Measurements from ENCODE around the gene SMIM41.

SMIM41 gene

GRCh38 chr12:52041695-52042123 lies 37.8 kb upstream of the SMIM41 start:
- Histone ChIP-seq H3K4me3 (ENCODE audit: low read length) (no peak overlapping the region), H3K79me2 (ENCODE audit: low read length) (no peaks in the 10 kb centered on the region), H3K4me2 (ENCODE audit: low read depth, low read length) (no peak overlapping the region), H3K4me1 (ENCODE audit: low read length) (no peaks in the 10 kb centered on the region), H3K27me3 (replicated peaks; ENCODE audit: insufficient read depth, low read length) (no peaks in the 10 kb centered on the region), H4K20me1 (ENCODE audit: insufficient read depth, low read length) (no peaks in the 10 kb centered on the region), H3K27ac (ENCODE audit: low read length) (no peak overlapping the region), H2AFZ (ENCODE audit: low read length) (no peak overlapping the region), H3K9ac (ENCODE audit: low read length) (no peak overlapping the region), H3K36me3 (replicated peaks; ENCODE audit: insufficient read depth, low read length) (no peaks in the 10 kb centered on the region), H3F3A (ENCODE audit: insufficient read depth, low read length) (peaks cover 7% of the 10 kb centered on the region; the same call in 1 of the 2 replicates), H3K9me3 (replicated peaks; ENCODE audit: insufficient read depth, low read length) (no peaks in the 10 kb centered on the region), H3K9me2 (replicated peaks; ENCODE audit: insufficient read depth, low read length) (no peaks in the 10 kb centered on the region)
- TF ChIP-seq EZH2phosphoT487 (IDR thresholded peaks at IDR 0.05; ENCODE audit: low read length) (no peak), CTCF (IDR thresholded peaks at IDR 0.05; ENCODE audit: low read length) (no peak), EZH2 (optimal IDR thresholded peaks at IDR 0.05; ENCODE audit: low read depth, low read length) (no peak)
- DNase-seq: peak; percentile 1

DNA sequence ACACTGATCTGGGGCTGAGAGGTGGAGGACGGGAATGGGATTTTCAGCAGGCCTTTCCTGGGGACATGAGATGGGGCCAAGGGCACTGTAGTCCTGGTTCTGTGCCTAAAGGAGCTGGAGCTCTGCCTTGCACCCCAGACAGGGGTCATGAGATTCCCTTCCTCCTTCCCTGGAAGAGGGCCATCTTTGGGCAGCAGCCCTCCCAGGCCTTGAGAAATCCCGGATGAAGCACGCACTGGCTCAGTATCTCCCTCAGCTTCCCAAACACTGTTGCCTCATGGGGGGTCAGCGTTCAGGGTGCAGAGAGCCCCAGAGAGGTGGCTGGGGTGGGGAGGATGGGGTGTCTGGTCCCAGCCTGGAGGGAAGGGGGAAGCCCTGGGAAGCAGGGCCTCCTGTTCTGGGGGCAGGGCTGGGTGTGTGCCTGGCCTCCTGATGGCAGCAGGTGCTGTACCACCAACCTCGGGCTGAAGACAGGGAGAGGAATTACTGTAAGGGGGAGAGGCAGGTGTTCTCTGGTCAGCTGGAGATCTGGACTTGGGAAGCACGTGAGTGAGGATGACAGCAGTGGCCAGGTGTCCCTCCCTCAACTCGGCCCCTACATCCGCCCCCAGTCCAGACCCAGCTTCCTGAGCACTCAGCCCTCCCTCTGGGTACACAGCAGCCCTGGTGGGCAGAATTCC lies 36.7 kb upstream of the SMIM41 start:
- Histone ChIP-seq H3K4me2 (ENCODE audit: low read depth, low read length) (no peak overlapping the region), H2AFZ (ENCODE audit: low read length) (no peak overlapping the region), H3K79me2 (ENCODE audit: low read length) (no peaks in the 10 kb centered on the region), H3F3A (ENCODE audit: insufficient read depth, low read length) (no peaks in the 10 kb centered on the region), H3K27me3 (replicated peaks; ENCODE audit: insufficient read depth, low read length) (no peaks in the 10 kb centered on the region), H3K9me2 (replicated peaks; ENCODE audit: insufficient read depth, low read length) (no peaks in the 10 kb centered on the region), H4K20me1 (ENCODE audit: insufficient read depth, low read length) (no peaks in the 10 kb centered on the region), H3K4me3 (ENCODE audit: low read length) (no peak overlapping the region), H3K9me3 (replicated peaks; ENCODE audit: insufficient read depth, low read length) (no peaks in the 10 kb centered on the region), H3K27ac (ENCODE audit: low read length) (no peak overlapping the region), H3K36me3 (replicated peaks; ENCODE audit: insufficient read depth, low read length) (no peaks in the 10 kb centered on the region), H3K4me1 (ENCODE audit: low read length) (no peaks in the 10 kb centered on the region), H3K9ac (ENCODE audit: low read length) (no peak overlapping the region)
- DNase-seq: peak; percentile 1
- TF ChIP-seq EZH2 (optimal IDR thresholded peaks at IDR 0.05; ENCODE audit: low read depth, low read length): no peak
- TF ChIP-seq EZH2phosphoT487 (IDR thresholded peaks at IDR 0.05; ENCODE audit: low read length): no peak
- no peak for TF ChIP-seq CTCF (IDR thresholded peaks at IDR 0.05; ENCODE audit: low read length)

DNA sequence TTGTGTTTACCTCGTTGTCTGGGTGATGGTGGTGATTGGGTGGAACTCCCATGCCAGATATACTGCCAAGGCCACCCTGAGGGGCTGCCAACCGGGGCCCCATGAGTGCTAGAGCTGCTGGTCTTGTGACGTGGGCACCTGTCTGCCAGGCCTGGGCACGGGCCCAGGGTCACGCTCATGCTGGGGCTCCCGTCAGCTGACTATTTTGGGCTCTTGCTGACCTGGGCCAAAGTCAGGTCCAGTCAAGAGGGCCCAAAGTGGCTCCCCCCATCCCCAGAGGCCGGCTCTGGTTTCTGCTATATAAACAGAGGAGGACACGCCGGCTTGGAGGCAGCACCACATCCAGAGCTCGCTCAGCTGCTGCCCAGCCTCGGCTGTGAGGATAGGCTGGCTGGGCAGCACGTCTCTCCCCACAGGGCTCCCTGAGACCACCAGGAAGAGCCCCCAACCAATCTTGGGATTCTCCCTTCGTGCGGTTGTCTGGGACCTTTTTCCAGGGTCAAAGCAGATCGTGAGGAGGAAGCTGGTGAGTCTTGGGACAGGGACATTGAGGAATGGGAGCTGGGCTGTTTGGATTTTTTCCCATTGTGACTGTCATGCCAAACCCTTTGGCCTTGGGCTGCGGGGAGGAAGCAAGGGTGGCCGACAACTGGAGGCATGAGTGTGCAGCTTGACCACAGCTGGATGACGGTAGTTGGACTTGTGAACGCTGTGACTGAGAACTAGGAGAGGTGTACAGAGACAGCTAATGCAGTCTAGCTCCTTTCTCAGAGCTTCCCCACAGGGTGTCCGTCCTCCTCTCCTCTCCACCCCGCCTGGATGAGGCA lies 35.9 kb upstream of the SMIM41 start:
- Histone ChIP-seq H3F3A (ENCODE audit: insufficient read depth, low read length) (no peaks in the 10 kb centered on the region), H3K27me3 (replicated peaks; ENCODE audit: insufficient read depth, low read length) (no peaks in the 10 kb centered on the region), H3K36me3 (replicated peaks; ENCODE audit: insufficient read depth, low read length) (no peaks in the 10 kb centered on the region), H3K9ac (ENCODE audit: low read length) (no peak overlapping the region), H3K9me2 (replicated peaks; ENCODE audit: insufficient read depth, low read length) (no peaks in the 10 kb centered on the region), H3K27ac (ENCODE audit: low read length) (no peak overlapping the region), H3K9me3 (replicated peaks; ENCODE audit: insufficient read depth, low read length) (no peaks in the 10 kb centered on the region), H4K20me1 (ENCODE audit: insufficient read depth, low read length) (no peaks in the 10 kb centered on the region), H3K79me2 (ENCODE audit: low read length) (no peaks in the 10 kb centered on the region), H3K4me1 (ENCODE audit: low read length) (no peaks in the 10 kb centered on the region), H3K4me3 (ENCODE audit: low read length) (no peak overlapping the region), H3K4me2 (ENCODE audit: low read depth, low read length) (no peak overlapping the region), H2AFZ (ENCODE audit: low read length) (no peak overlapping the region)
- no peak for DNase-seq
- no peak for TF ChIP-seq EZH2phosphoT487 (IDR thresholded peaks at IDR 0.05; ENCODE audit: low read length)
- no peak for TF ChIP-seq EZH2 (optimal IDR thresholded peaks at IDR 0.05; ENCODE audit: low read depth, low read length)
- TF ChIP-seq CTCF (IDR thresholded peaks at IDR 0.05; ENCODE audit: low read length): no peak
